GM19467 (cell line): ENCODE measurements around the gene LRRC49.
"Not testable (repeated sequence)": the region's sequence is repeated elsewhere in the genome, so short reads cannot be mapped to it uniquely, and the experiment has no call there.

Experiments used
- ATAC-seq: cut with Tn5 transposase; IDR thresholded peaks from one replicate; pipeline ENCODE4 v1.9.1; 2021; ENCODE audit warnings: mild to moderate bottlenecking, moderate library complexity; ENCODE audit not compliant: unreplicated experiment

The LRRC49 gene, protein sequence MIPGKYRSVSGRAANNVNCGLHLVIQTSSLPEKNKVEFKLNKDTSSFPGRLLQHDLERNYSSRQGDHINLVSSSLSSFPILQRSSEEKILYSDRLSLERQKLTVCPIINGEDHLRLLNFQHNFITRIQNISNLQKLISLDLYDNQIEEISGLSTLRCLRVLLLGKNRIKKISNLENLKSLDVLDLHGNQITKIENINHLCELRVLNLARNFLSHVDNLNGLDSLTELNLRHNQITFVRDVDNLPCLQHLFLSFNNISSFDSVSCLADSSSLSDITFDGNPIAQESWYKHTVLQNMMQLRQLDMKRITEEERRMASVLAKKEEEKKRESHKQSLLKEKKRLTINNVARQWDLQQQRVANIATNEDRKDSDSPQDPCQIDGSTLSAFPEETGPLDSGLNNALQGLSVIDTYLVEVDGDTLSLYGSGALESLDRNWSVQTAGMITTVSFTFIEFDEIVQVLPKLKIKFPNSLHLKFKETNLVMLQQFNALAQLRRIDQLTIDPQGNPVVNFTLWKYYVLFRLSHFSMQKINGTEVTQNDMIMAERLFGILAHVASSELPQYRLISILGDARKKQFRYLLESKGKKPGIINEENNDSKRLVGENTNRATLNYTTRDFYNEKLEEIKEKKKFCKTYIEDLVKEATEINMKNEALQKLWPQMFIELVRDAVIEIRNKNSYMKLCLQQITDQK

DNA sequence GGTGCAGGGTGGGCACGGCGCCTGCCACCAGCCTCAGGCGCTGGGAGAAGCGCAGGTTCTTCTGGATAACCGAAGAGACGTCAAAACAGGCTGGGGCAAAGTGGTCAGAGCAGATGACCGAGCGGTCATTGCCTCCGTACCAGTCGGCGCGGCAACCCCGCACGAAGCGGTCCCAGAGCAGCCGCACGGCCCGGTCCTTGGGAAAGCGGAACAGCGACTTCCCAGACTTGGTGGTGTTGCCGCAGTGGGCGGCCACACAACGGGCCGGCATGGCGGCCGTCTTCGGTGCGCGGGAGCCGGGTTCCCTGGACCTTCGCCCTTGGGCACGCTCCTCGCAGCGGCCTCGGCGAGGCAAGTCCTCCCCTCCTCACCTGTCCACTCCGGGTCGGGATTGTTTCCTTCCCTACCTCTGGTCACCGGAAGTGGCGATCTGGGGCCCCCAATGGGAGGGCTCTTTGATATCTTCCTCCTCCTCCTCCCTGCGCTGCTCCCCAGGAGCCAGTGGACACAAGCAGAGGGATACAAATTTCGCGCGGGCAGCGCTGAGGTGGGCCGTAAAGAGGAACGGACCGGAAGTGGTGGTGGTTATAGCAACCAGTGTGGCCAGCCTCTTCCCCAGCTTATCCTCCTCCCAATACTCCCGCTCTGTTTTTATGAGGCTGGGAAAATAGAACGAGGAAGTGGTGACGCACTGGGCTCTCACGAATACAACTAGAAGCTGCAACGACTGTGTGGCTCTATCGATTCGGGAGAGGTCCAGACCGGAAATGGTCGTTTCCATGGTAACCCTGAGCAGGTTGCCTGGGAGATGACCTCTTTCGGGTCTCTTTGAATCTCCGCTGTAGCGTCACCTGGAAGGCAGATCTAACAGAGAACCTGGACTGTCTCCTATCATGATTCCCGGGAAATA lies at the start of gene LRRC49, which contains the start of gene THAP10:
LRRC49 (plus strand) TSS at position 825 of the 910 bp plus-strand sequence; CDS start at position 894, 69 bp downstream.
THAP10 (minus strand) TSS at position 432 of the 910 bp plus-strand sequence; CDS start at position 271, 161 bp downstream.
- ATAC-seq: peak; percentile 80

- no peak for ATAC-seq
These were observed 46.8 kb upstream of the LRRC49 start for GRCh38 chr15:70845602-70846360.

DNA sequence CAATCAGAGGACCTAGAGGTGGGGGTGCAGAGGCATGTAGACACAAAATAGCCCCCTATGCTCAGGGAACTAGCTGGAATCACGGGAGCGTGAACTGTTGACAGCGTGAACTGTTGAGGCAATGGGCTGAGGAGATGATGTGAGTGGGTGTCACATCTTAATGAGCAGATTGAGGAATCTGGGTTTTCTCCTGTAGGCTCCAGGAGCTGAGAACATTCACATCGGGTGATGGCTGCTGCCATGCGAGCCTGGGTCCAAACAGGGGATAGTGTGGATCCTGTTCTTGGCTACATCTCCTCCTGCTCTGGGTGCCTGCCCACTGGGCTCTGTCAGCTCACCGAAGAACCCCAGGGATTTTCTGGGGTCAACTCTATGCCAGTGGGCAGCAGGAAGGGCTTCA lies 40.7 kb upstream of the LRRC49 start:
- ATAC-seq: no peak

- ATAC-seq: no peak
These were observed 39.9 kb upstream of the LRRC49 start for GRCh38 chr15:70852501-70853317.

GRCh38 chr15:70853318-70853972 lies 39.2 kb upstream of the LRRC49 start:
- ATAC-seq: no peak

DNA sequence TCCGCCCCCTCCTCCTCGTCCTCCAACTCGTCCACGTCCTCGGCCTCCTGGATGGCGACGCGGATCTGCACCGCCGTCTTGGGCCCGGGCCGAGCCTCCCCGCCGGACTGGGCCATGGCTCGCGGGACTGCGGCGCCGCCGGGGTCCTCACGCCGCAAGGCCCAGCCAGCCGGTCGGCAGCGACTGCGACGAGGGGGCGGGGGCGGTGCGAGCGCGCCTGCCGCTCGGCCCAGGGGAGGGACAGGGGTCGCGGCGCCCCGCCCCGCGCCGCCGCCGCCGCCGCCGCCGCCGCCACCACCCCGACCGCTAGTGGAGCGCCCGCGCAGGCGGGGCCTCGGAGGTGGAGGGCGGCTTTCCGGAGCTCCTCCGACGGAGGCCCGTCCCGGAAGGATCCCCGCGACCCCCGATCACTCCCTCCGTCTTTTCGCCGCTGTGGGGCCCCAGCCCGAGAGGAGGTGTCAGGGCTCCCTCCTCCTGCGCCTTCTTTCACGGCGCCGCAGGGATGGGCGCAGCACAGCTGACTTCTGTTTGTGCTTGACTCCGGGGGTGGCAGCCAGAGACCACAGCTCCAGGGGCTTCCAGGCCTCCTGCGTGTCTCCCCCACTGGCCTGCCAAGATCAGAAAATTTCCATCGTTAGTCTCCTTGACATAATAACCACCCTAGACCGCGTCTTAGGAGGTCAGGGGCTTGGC lies 38.5 kb upstream of the LRRC49 start, which contains the start of gene LARP6:
LARP6 (minus strand) TSS at position 185 of the 693 bp plus-strand sequence; CDS start at position 116, 69 bp downstream.
- ATAC-seq: no peak

DNA sequence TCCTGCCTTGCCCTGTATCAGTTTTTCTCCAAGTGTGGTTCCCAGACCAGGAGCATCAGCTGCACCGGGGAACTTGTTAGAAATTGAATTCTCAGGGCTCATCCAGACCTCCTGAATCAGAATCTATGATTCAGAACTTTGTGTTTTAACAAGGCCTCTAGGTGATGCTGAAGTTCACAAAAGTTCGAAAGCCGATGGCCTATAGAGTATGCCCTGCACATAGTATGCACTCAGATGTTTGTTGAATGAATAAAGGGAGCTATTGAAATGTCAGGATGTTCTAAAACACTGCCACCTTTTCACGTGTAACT lies 38.0 kb upstream of the LRRC49 start:
- no peak for ATAC-seq

DNA sequence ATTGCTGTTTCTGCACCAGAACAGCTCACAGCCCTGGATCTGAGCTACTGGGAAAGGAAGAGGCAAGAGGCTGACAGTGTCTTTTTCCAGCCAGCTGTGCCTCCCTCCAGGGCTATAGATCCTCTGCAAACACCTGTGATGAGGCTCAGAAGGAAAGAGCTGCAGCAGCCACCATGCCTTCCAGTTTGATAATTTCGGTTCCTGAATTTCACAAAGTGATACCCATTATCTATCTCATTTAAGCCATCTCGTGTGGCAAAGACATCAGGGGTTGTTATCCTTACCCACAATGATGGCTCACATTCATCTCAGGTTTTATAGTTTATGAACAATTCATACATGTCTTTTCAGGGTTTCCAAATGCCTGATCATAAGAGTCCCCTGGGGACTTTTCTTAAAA lies 36.9 kb upstream of the LRRC49 start:
- ATAC-seq: no peak

GRCh38 chr15:70856177-70856883 lies 36.3 kb upstream of the LRRC49 start:
- no peak for ATAC-seq

GRCh38 chr15:70856884-70857561 lies 35.6 kb upstream of the LRRC49 start:
- ATAC-seq: no peak

DNA sequence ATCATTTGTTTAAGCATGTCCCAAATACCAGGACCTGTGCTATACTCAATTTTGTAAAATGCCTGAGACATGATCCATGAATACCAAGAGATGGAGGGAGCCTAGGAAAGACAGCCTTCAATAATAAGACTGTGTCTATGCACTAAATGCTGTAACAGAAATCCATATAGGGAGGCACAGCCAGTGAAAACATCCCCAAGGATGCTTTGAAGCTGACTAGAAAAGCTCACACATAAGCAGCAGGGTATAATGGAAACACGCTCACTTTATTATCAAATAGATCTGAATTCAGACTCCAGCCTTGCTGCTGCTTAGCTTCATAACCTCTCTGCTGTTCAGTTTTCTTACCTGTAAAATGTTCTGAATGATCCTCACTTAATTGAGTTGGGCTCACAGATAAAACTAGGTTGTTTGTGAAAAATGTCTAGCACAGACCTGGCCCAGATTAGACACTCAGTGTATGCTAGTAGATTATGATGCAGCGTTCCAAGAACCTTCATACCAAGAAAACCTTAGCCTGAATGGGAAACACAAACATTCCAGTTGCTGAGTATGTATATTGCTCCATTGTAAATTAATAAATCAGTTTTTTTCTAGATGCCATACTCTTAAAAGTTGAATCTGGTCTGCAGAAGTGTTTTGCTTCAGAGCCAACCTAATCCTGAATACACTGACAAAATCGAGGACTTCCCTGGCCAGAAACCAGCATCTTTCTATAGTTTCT lies 34.9 kb upstream of the LRRC49 start:
- ATAC-seq: no peak

DNA sequence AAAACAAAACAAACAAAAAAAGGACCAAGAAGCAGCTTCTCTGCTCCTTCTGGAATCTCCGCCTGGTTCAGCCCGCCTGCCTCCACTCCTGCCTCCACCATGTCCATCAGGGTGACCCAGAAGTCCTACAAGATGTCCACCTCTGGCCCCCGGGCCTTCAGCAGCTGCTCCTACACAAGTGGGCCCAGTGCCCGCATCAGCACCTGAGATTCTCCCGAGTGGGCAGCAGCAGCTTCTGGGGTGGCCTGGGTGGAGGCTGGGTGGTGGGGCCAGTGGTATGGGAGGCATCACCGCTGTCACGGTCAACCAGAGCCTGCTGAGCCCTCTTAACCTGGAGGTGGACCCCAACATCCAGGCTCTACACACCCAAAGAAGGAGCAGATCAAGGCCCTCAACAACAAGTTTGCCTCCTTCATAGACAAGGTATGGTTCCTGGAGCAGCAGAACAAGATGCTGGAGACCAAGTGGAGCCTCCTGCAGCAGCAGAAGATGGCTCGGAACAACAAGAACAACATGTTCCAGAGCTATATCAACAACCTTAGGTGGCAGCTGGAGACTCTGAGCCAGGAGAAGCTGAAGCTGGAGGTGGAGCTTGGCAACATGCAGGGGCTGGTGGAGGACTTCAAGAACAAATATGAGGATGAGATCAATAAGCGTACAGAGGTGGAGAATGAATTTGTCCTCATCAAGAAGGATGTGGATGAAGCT lies 33.9 kb upstream of the LRRC49 start:
- not testable (repeated sequence) for ATAC-seq

DNA sequence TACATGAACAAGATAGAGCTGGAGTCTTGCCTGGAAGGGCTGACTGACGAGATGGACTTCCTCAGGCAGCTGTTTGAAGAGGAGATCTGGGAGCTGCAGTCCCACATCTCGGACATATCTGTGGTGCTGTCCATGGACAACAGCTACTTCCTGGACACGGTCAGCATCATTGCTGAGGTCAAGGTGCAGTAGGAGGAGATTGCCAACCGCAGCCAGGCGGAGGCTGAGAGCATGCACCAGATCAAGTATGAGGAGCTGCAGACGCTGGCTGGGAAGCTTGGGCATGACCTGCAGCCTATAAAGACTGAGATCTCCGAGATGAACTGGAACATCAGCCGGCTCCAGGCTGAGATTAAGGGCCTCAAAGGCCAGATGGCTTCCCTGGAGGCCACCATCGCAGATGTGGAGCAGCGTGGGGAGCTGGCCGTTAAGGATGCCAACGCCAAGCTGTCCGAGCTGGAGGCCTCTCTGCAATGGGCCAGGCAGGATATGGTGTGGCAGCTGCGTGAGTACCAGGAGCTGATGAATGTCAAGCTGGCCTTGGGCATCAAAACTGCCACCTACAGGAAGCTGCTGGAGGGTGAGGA lies 33.2 kb upstream of the LRRC49 start:
- ATAC-seq: no peak

- no peak for ATAC-seq
These were observed 32.6 kb upstream of the LRRC49 start for GRCh38 chr15:70859998-70860397.

- no peak for ATAC-seq
These were observed 29.0 kb upstream of the LRRC49 start for GRCh38 chr15:70863450-70864218.
